A549 (cell line): ENCODE measurements around the gene GPR78.
"Not testable (repeated sequence)": the region's sequence is repeated elsewhere in the genome, so short reads cannot be mapped to it uniquely, and the experiment has no call there.

Experiments used
- BHLHE40 ChIP-seq: IDR thresholded peaks from 2 replicates; pipeline ENCODE4 v1.6.1; 2012; ENCODE audit warnings: low read depth, low read length, inconsistent platforms
- CBX8 ChIP-seq: fragments of 200-600 bp; sonication (generic); IDR thresholded peaks from 2 replicates; pipeline ENCODE4 v1.6.1; 2016
- CHD4 ChIP-seq: fragments of 200-600 bp; sonication (generic); IDR thresholded peaks from 2 replicates; pipeline ENCODE4 v1.6.1; 2016; ENCODE audit warnings: antibody characterized with exemption, mild to moderate bottlenecking, borderline replicate concordance
- ELK1 ChIP-seq: fragments of 150-350 bp; IDR thresholded peaks from 2 replicates; pipeline ENCODE4 v1.6.1; 2014; ENCODE audit warnings: low read depth, mild to moderate bottlenecking, low read length
- GATA3 ChIP-seq: IDR thresholded peaks from 2 replicates; pipeline ENCODE4 v1.6.1; 2012; ENCODE audit warnings: borderline replicate concordance
- HDAC2 ChIP-seq: fragments of 200-600 bp; sonication (generic); IDR thresholded peaks from 2 replicates; pipeline ENCODE4 v1.6.1; 2016
- MAFK ChIP-seq: fragments of 450-650 bp; IDR thresholded peaks from 2 replicates; pipeline ENCODE4 v1.6.1; 2014; ENCODE audit not compliant: partially characterized antibody
- MAZ ChIP-seq: fragments of 150-350 bp; IDR thresholded peaks from 2 replicates; pipeline ENCODE4 v1.6.1; 2014; ENCODE audit warnings: antibody characterized with exemption, low read depth, low read length, borderline replicate concordance
- MYC ChIP-seq: IDR thresholded peaks from 2 replicates; pipeline ENCODE4 v1.6.1; 2012; ENCODE audit warnings: mild to moderate bottlenecking, inconsistent platforms, low read length, improper control_type of control experiment, borderline replicate concordance
- NR3C1 ChIP-seq: fragments of >200 bp; sonication (Bioruptor Twin); formaldehyde crosslinking; IDR thresholded peaks from 3 replicates; pipeline ENCODE4 v1.6.1; 2017
- ZFP36 ChIP-seq: fragments of 450-650 bp; IDR thresholded peaks from 2 replicates; pipeline ENCODE4 v1.6.1; 2014; ENCODE audit warnings: borderline replicate concordance; ENCODE audit not compliant: partially characterized antibody
- TF ChIP-seq, protein P1 (sequence below): fragments of >200 bp; sonication (Bioruptor Twin); formaldehyde crosslinking; IDR thresholded peaks from 3 replicates; pipeline ENCODE4 v1.5.1; 2016

DNA sequence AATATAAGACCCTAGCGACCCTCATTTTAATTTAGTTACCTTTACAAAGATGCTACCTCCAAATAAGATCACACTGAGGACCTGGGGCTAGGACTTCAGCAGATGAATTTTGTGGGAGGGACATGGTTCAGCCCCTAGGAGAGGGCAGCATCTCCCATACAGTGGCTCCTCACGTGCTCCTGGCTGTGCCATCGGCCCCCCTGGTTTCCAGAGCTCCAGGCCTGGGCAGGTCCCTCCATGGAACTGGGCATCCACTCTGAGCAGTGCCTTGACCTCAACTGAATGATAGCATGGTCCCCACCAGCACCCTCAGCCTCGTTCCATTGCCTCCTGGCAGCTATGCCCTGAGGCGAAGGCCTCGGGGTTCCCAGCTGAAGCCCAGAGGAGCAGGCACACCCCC, 51.7 kb downstream of the GPR78 start:
- not testable (repeated sequence) for TF ChIP-seq GATA3, MAFK, CBX8, MYC, NR3C1, MAZ, HDAC2, ELK1, ZFP36, BHLHE40, CHD4
- TF ChIP-seq, protein P1, sequence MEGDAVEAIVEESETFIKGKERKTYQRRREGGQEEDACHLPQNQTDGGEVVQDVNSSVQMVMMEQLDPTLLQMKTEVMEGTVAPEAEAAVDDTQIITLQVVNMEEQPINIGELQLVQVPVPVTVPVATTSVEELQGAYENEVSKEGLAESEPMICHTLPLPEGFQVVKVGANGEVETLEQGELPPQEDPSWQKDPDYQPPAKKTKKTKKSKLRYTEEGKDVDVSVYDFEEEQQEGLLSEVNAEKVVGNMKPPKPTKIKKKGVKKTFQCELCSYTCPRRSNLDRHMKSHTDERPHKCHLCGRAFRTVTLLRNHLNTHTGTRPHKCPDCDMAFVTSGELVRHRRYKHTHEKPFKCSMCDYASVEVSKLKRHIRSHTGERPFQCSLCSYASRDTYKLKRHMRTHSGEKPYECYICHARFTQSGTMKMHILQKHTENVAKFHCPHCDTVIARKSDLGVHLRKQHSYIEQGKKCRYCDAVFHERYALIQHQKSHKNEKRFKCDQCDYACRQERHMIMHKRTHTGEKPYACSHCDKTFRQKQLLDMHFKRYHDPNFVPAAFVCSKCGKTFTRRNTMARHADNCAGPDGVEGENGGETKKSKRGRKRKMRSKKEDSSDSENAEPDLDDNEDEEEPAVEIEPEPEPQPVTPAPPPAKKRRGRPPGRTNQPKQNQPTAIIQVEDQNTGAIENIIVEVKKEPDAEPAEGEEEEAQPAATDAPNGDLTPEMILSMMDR, result not testable (repeated sequence)
